Measurements from ENCODE around the gene CBX4. TPM values are rescaled to one million over a fixed set of nuclear protein-coding genes. Genes with fewer than 3 reads are reported as not detected.

Gene CBX4
- total and polyA plus RNA-seq, 2 of the 13 experiments (the other 11 are each of a cell fraction or from before 2014, with no cell fraction given) = 25.8 to 50.8 TPM

- no peak for TF ChIP-seq KAT7 (CRISPR knock-in tag; IDR thresholded peaks at IDR 0.05; ENCODE audit: borderline replicate concordance)
- TF ChIP-seq ZNF691 (CRISPR knock-in tag; IDR thresholded peaks at IDR 0.05; ENCODE audit: borderline replicate concordance, low read depth) = no peak
- TF ChIP-seq IKZF4 (CRISPR knock-in tag; IDR thresholded peaks at IDR 0.05; ENCODE audit: borderline replicate concordance, low read depth, not compliant biosample characterization) = peak; percentile 47
- no peak for TF ChIP-seq ATF7-NPFF (CRISPR knock-in tag; IDR thresholded peaks at IDR 0.05; ENCODE audit: low read depth)
- TF ChIP-seq HMGA1 (CRISPR knock-in tag; conservative IDR thresholded peaks at IDR 0.05) = no peak
- TF ChIP-seq ZNF501 (CRISPR knock-in tag; IDR thresholded peaks at IDR 0.05) = no peak
- no peak for TF ChIP-seq AFF4 (CRISPR knock-in tag; IDR thresholded peaks at IDR 0.05)
- no peak for TF ChIP-seq ZFAT (CRISPR knock-in tag; conservative IDR thresholded peaks at IDR 0.05)
- 0 out of 2 replicates have a peak, but pooled peaks have one; percentile 69 for TF ChIP-seq NFATC3 (CRISPR knock-in tag; IDR thresholded peaks at IDR 0.05)
- no peak for TF ChIP-seq FOXA1 (IDR thresholded peaks at IDR 0.05)
- TF ChIP-seq FOXA1 (CRISPR knock-in tag; IDR thresholded peaks at IDR 0.05) = no peak
- no peak for TF ChIP-seq ZFP41 (CRISPR knock-in tag; IDR thresholded peaks at IDR 0.05; ENCODE audit: borderline replicate concordance)
- no peak for TF ChIP-seq ZNF205 (CRISPR knock-in tag; IDR thresholded peaks at IDR 0.05)
- no peak for TF ChIP-seq ZSCAN22 (CRISPR knock-in tag; IDR thresholded peaks at IDR 0.05)
- 0 out of 2 replicates have a peak, but pooled peaks have one; percentile 26 for TF ChIP-seq ZBTB7A (CRISPR knock-in tag; IDR thresholded peaks at IDR 0.05)
- no peak for TF ChIP-seq PPARG (CRISPR knock-in tag; conservative IDR thresholded peaks at IDR 0.05)
- TF ChIP-seq SOX5 (CRISPR knock-in tag; IDR thresholded peaks at IDR 0.05; ENCODE audit: borderline replicate concordance) = peak; percentile 36; the same call in 1 of the 2 replicates
- TF ChIP-seq, protein P1, sequence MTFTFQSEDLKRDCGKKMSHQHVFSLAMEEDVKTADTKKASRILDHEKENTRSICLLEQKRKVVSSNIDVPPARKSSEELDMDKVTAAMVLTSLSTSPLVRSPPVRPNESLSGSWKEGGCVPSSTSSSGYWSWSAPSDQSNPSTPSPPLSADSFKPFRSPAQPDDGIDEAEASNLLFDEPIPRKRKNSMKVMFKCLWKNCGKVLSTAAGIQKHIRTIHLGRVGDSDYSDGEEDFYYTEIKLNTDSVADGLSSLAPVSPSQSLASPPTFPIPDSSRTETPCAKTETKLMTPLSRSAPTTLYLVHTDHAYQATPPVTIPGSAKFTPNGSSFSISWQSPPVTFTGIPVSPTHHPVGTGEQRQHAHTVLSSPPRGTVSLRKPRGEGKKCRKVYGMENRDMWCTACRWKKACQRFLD (CRISPR knock-in tag; IDR thresholded peaks at IDR 0.05; ENCODE audit: borderline replicate concordance) = no peak
- TF ChIP-seq ZNF225 (CRISPR knock-in tag; IDR thresholded peaks at IDR 0.05) = no peak
- 0 out of 2 replicates have a peak, but pooled peaks have one; percentile 24 for TF ChIP-seq RXRA (CRISPR knock-in tag; IDR thresholded peaks at IDR 0.05)
- TF ChIP-seq, protein P2, sequence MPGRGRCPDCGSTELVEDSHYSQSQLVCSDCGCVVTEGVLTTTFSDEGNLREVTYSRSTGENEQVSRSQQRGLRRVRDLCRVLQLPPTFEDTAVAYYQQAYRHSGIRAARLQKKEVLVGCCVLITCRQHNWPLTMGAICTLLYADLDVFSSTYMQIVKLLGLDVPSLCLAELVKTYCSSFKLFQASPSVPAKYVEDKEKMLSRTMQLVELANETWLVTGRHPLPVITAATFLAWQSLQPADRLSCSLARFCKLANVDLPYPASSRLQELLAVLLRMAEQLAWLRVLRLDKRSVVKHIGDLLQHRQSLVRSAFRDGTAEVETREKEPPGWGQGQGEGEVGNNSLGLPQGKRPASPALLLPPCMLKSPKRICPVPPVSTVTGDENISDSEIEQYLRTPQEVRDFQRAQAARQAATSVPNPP (CRISPR knock-in tag; IDR thresholded peaks at IDR 0.05) = no peak
- TF ChIP-seq ATF4 (CRISPR knock-in tag; IDR thresholded peaks at IDR 0.05) = peak in 1 of 2 experiments; percentile 67; a peak in 2 of 4 replicates
- TF ChIP-seq POLR2AphosphoS5 (IDR thresholded peaks at IDR 0.05; ENCODE audit: low read depth, low read length) = no peak
Observed at GRCh38 chr17:79861413-79862216, 22.4 kb upstream of the CBX4 start (continued).
